Astrocyte of the cerebellum (primary cell): ENCODE results near the gene REM1.
"Not testable (repeated sequence)": the region's sequence is repeated elsewhere in the genome, so short reads cannot be mapped to it uniquely, and the experiment has no call there.

Experiments
- DNase-seq: peaks from one replicate; pipeline ENCODE4 v3.0.0-alpha.2; 2011; ENCODE audit warnings: low read depth
- H3K4me3 ChIP-seq: 2 replicates; pipeline ENCODE4 v1.5.1; 2011; ENCODE audit warnings: mild to moderate bottlenecking, low read depth, low read length, moderate library complexity
- in situ Hi-C: cut with HindIII; loops from 2 replicates; pipeline ENCODE4 v1.10.0; 2017; ENCODE audit warnings: low sequenced_read_pairs
- TF ChIP-seq, protein P1 (sequence below): IDR thresholded peaks from 2 replicates; pipeline ENCODE4 v1.5.1; 2012; ENCODE audit warnings: low read length, low read depth, moderate library complexity, mild to moderate bottlenecking; ENCODE audit errors: missing control alignments

Gene REM1, protein sequence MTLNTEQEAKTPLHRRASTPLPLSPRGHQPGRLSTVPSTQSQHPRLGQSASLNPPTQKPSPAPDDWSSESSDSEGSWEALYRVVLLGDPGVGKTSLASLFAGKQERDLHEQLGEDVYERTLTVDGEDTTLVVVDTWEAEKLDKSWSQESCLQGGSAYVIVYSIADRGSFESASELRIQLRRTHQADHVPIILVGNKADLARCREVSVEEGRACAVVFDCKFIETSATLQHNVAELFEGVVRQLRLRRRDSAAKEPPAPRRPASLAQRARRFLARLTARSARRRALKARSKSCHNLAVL

DNA sequence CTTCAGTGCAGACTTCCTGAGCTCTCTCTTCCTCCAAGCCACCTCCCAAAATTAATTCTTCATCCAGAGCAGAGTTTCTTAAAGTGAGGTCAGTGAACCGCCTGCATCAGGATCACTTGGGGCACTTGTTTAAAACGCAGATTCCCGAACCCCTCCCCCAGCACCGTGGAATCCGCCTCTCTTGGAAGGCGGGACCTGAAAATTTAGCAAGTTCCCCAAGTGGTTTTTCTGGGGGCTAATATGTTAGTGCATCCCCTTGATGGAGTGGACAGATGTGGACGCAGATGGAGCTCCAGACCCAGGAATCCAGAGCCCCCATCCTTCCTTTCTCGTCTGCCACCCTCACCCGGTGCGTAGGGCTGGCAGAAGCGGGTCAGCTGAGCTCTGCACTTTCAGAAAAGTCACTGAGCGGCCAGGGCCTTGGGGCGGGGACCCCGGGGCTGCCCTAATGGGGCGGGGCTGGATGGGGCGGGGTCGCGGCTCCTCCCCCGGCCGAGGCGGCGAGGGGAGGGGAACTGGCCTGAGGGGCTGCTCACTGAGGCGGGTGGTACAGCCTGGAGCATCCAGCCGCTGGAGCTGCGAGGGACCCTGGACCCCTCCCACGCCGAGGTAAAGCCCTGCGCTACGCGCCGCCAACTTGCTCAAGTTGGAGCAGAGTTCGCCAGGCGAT, at the start of gene REM1, which contains the start of gene DEFB124:
Gene REM1 (plus strand): TSS at position 531 of the 670 bp plus-strand sequence. CDS start 1,158 bp downstream, outside the sequence.
Gene DEFB124 (minus strand): TSS at position 370 of the 670 bp plus-strand sequence. CDS start 2,114 bp downstream, outside the sequence.
- no peak within 1 kb of the TSS for H3K4me3 ChIP-seq
- in situ Hi-C loops, result no loop called here
- TF ChIP-seq, protein P1, sequence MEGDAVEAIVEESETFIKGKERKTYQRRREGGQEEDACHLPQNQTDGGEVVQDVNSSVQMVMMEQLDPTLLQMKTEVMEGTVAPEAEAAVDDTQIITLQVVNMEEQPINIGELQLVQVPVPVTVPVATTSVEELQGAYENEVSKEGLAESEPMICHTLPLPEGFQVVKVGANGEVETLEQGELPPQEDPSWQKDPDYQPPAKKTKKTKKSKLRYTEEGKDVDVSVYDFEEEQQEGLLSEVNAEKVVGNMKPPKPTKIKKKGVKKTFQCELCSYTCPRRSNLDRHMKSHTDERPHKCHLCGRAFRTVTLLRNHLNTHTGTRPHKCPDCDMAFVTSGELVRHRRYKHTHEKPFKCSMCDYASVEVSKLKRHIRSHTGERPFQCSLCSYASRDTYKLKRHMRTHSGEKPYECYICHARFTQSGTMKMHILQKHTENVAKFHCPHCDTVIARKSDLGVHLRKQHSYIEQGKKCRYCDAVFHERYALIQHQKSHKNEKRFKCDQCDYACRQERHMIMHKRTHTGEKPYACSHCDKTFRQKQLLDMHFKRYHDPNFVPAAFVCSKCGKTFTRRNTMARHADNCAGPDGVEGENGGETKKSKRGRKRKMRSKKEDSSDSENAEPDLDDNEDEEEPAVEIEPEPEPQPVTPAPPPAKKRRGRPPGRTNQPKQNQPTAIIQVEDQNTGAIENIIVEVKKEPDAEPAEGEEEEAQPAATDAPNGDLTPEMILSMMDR, result no peak
- no peak for DNase-seq

DNA sequence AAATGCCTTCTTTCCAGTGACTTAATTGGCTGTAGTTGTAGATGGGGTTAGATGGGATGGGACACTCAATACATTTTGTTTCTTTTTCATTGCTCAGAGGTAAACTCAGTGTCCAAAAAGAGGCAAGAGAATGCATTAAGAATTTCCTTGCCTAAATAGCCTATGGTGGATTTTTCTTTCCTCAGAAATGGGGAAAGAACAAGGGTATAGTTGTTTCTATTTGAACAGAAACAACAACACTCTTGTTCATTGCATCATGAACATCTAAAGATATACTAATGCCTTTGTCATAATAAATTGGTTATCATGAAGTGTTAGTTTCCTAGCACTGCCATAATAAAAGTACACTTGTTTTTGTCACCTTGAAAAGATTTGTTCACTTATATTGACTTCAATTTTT, 49.3 kb upstream of the REM1 start:
- H3K4me3 ChIP-seq, result no peak overlapping the region
- no peak for DNase-seq
- in situ Hi-C loops, result no loop called here
- TF ChIP-seq, protein P1, result no peak

DNA sequence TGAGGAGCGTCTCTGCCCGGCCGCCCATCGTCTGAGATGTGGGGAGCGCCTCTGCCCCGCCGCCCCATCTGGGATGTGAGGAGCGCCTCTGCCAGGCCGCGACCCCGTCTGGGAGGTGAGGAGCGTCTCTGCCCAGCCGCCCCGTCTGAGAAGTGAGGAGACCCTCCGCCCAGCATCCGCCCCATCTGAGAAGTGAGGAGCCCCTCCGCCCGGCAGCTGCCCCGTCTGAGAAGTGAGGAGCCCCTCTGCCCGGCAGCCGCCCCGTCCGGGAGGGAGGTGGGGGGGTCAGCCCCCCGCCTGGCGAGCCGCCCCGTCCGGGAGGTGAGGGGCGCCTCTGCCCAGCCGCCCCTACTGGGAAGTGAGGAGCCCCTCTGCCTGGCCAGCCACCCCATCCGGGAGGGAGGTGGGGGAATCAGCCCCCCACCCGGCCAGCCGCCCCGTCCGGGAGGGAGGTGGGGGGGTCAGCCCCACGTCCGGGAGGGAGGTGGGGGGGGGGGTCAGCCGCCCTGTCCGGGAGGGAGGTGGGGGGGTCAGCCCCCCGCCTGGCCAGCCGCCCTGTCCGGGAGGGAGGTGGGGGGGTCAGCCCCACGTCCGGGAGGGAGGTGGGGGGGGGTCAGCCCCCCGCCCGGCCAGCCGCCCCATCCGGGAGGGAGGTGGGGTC, 48.1 kb upstream of the REM1 start:
- H3K4me3 ChIP-seq, in situ Hi-C loops, DNase-seq: not testable (repeated sequence)

DNA sequence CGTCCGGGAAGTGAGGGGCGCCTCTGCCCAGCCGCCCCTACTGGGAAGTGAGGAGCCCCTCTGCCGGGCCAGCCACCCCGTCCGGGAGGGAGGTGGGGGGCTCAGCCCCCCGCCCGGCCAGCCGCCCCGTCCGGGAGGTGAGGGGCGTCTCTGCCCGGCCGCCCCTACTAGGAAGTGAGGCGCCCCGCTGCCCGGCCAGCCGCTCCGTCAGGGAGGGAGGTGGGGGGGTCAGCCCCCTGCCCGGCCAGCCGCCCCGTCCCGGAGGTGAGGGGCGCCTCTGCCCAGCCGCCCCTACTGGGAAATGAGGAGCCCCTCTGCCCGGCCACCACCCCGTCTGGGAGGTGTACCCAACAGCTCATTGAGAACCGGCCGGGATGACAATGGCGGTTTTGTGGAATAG, 47.5 kb upstream of the REM1 start:
- in situ Hi-C loops, DNase-seq, H3K4me3 ChIP-seq: not testable (repeated sequence)

DNA sequence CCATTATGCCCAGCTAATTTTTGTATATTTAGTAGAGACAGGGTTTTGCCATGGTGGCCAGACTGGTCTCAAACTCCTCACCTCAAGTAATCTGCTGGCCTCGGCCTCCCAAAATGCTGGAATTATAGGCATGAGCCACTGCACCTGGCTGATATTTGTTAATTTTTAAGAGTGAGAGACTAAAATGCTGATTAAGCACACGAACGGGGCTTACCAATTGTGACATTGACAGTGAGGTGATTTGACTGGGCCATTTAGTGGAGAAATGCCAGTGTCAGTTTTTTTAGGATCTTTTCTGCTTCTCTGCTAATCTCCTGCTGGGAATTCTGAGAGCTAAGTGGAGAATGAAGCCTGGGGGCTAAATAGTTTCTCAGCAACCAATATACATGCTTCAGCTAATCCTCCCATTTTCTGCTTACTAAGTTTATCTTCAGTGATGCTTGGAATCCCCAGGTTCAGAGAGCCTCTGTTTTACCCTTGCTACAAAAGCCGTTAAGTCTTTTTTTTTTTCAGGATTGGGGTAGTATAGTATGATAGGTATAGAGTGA, 44.4 kb upstream of the REM1 start:
- no peak overlapping the region for H3K4me3 ChIP-seq
- in situ Hi-C loops, result no loop called here
- no peak for DNase-seq
- TF ChIP-seq, protein P1, result no peak

DNA sequence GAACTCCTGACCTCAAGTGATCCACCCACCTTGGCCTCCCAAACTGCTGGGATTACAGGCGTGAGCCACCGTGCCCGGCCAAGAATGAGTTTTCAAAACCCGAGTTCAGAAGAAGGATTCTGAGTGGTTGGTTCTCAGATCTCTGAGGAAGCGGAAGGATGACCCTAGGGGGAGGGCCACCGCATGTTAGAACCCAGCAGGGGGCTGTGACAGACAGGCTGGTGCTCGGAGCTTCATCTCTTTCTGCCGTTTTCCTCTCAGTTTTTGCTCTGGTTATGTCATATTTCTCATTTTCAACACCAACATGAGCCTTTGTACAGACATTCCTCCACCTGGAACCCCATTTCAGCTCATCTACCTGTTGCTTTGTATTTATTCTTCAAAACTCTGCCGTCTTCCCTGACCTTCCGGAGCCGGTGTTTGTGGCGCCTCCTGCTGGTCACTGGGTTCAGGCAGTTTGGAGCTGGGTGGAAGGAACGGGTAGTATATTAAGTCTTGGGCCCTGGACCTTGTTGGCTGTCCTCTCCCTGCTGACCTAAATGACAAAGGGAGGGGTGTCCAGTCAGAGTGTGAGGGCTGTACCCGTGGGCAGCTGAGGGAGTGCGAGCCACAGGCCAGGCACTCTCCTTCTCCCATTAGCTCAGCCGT, 35.0 kb upstream of the REM1 start, which contains the start of gene DEFB123:
Gene DEFB123 (plus strand): TSS at position 621 of the 648 bp plus-strand sequence. CDS start 67 bp downstream, outside the sequence.
- in situ Hi-C loops, result no loop called here
- TF ChIP-seq, protein P1, result no peak
- DNase-seq, result no peak
- no peak within 1 kb of the TSS for H3K4me3 ChIP-seq

DNA sequence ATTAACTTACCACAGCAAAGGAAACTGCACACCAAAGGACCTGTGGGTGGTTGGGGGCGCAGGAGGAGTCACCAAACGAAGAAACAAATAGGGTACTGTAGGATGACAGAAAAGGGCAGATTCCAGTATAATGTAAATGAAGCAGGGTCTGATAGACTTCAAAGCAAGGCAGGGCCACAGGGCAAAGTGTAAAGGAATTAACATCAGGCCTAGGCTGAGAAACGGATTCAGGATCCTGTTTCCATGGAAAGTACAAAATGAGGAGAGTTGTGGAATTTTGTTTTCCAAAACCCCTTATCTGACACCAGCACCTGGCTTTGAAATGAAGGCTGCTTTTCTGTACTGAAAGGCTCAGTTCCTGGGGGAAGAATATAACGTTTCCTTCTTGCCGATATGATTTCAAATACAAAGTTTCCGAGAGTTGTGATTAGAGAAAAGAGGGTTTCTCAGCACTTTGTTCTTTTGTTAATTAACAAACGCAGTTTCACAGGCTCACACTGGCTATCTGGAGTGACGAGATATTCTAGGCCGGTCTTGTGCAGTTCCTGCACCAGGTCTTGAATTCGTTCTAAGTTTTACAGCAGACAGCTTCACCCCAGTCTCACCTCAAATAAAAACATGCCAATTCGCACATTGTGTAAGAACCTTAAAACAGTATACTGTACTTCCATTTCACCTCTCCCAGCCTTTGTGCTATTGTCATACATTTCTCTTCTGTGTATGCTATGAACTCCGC, 28.8 kb upstream of the REM1 start:
- in situ Hi-C loops, result no loop called here
- TF ChIP-seq, protein P1, result no peak

More for the DNA sequence above, 28.8 kb upstream of the REM1 start:
- no peak for DNase-seq
- H3K4me3 ChIP-seq, result no peak overlapping the region
